ENCODE results near the gene NPTN. TPM values are rescaled to one million over a fixed set of nuclear protein-coding genes. Genes with fewer than 3 reads are reported as not detected.

The NPTN gene
- total and polyA plus RNA-seq, 12 donors, result 89.9 to 212 (median 186) TPM

- intact Hi-C loops (cut with DNase I), result loop anchor here in 1 of 10 donors (5.0 kb wide), 1 partner anchor 35 kb away; no protein-coding TSS in a partner anchor
- H3K4me1 ChIP-seq, result peaks cover 3 to 43% (median 24%) of the 10 kb centered on the region in 9 donors
- H3K27me3 ChIP-seq, result no peaks in the 10 kb centered on the region
- WGBS, 2 donors, result 70 to 73% methylated on average over 5 of the region's 5 CpGs
- no peak overlapping the region for H3K4me3 ChIP-seq
- no peaks in the 10 kb centered on the region for H3K9me3 ChIP-seq
- no peak overlapping the region for H3K27ac ChIP-seq
- DNase-seq (no peak), ATAC-seq (no peak)
- H3K36me3 ChIP-seq, result peaks cover 0 to 100% (median 50%) of the 10 kb centered on the region in 9 donors
- no peak for TF ChIP-seq CTCF (IDR thresholded peaks at IDR 0.05)
These were observed 60.9 kb downstream of the NPTN start for GRCh38 chr15:73572296-73572695.

- H3K9me3 ChIP-seq, result no peaks in the 10 kb centered on the region
- TF ChIP-seq CTCF (IDR thresholded peaks at IDR 0.05), result no peak
- no peak overlapping the region for H3K4me3 ChIP-seq
- peaks cover 0 to 100% (median 52%) of the 10 kb centered on the region in 9 donors for H3K36me3 ChIP-seq
- intact Hi-C loops (cut with DNase I), result loop anchor here in 1 of 10 donors (5.0 kb wide), 1 partner anchor 36 kb away; no protein-coding TSS in a partner anchor
- no peak for ATAC-seq
- 88 to 89% methylated on average over 5 of the region's 5 CpGs for WGBS, 2 donors
- peaks cover 3 to 45% (median 24%) of the 10 kb centered on the region in 9 donors for H3K4me1 ChIP-seq
- no peak overlapping the region for H3K27ac ChIP-seq
- DNase-seq, result no peak
- H3K27me3 ChIP-seq, result no peaks in the 10 kb centered on the region
These were observed 61.8 kb downstream of the NPTN start for GRCh38 chr15:73571346-73571745.

GRCh38 chr15:73570355-73571032 is 62.7 kb downstream of the NPTN start:
- Histone ChIP-seq H3K27me3 (no peaks in the 10 kb centered on the region), H3K36me3 (peaks cover 0 to 100% (median 52%) of the 10 kb centered on the region in 9 donors), H3K4me3 (no peak overlapping the region), H3K27ac (no peak overlapping the region), H3K9me3 (no peaks in the 10 kb centered on the region), H3K4me1 (peaks cover 0 to 37% (median 22%) of the 10 kb centered on the region in 9 donors)
- no peak for TF ChIP-seq CTCF (IDR thresholded peaks at IDR 0.05)
- intact Hi-C loops (cut with DNase I), result loop anchor here in 1 of 10 donors (5.0 kb wide), 1 partner anchor 37 kb away; no protein-coding TSS in a partner anchor
- DNase-seq (no peak), ATAC-seq (no peak)
- WGBS, 2 donors, result 82 to 89% methylated on average over 7 of the region's 7 CpGs

GRCh38 chr15:73569361-73569760 is 63.8 kb downstream of the NPTN start:
- Histone ChIP-seq H3K27ac (no peak overlapping the region), H3K4me3 (no peak overlapping the region), H3K9me3 (no peaks in the 10 kb centered on the region), H3K27me3 (no peaks in the 10 kb centered on the region), H3K36me3 (peaks cover 0 to 98% (median 52%) of the 10 kb centered on the region in 9 donors), H3K4me1 (peaks cover 0 to 38% (median 17%) of the 10 kb centered on the region in 9 donors)
- intact Hi-C loops (cut with DNase I), result loop anchor here in 8 of 10 donors (5.0 to 10.0 kb wide), 7 partner anchors 63 to 355 kb away; partner anchors contain the start of genes LOXL1 (in 1 of the 8) and NPTN (in 1 of the 8)
- WGBS, 2 donors, result 88 to 94% methylated on average over 3 of the region's 3 CpGs
- no peak for DNase-seq
- no peak for TF ChIP-seq CTCF (IDR thresholded peaks at IDR 0.05)
- no peak for ATAC-seq
